ENCODE results near the gene LRRC41. TPM values are rescaled to one million over a fixed set of nuclear protein-coding genes. Genes with fewer than 3 reads are reported as not detected.

LRRC41 gene, protein sequence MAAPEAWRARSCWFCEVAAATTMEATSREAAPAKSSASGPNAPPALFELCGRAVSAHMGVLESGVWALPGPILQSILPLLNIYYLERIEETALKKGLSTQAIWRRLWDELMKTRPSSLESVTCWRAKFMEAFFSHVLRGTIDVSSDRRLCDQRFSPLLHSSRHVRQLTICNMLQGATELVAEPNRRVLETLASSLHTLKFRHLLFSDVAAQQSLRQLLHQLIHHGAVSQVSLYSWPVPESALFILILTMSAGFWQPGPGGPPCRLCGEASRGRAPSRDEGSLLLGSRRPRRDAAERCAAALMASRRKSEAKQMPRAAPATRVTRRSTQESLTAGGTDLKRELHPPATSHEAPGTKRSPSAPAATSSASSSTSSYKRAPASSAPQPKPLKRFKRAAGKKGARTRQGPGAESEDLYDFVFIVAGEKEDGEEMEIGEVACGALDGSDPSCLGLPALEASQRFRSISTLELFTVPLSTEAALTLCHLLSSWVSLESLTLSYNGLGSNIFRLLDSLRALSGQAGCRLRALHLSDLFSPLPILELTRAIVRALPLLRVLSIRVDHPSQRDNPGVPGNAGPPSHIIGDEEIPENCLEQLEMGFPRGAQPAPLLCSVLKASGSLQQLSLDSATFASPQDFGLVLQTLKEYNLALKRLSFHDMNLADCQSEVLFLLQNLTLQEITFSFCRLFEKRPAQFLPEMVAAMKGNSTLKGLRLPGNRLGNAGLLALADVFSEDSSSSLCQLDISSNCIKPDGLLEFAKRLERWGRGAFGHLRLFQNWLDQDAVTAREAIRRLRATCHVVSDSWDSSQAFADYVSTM
- 10 to 100 TPM; 20.9 to 31.3 (median 26.2) TPM for total RNA-seq
- 10 to 100 TPM; 19.8 to 30.3 TPM for polyA plus RNA-seq

DNA sequence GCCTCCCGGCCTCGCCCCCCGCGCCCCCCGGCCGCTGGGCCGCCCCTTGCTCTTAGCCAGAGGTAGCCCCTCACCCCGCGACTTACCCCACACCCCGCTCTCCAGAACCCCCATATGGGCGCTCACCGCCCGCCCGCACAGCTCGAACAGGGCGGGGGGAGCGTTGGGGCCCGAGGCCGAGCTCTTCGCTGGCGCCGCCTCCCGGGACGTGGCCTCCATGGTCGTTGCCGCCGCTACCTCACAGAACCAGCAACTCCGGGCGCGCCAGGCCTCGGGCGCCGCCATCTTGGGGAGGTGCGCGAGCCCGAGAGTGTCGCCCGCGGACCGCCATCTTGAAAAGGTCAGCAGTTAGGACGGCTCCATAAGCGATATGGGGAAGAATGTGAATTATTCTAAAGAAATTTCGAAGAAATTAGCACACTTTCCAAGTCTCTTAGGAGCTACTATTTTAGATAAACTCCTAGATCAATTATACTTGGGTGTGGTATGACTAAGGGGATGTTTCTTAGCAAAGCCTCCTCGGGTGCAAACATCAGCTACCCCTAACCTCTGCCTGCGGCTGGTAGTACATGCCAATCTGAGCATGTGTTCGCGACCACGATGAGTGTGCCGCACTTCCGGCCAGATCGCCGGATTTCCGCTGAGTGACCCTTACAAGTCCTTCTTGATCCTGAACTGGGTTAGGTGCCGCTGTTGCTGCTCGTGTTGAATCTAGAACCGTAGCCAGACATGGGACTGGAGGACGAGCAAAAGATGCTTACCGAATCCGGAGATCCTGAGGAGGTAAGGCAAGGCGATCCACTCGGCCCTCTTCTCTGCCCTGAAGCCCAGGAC lies at the start of gene LRRC41, which contains the start of gene UQCRH:
Gene LRRC41, minus strand, starts transcription at position 579 of the 834 bp plus-strand sequence. Its CDS starts 294 bp downstream, at position 285.
Gene UQCRH, plus strand, starts transcription at position 661 of the 834 bp plus-strand sequence. Its CDS starts 69 bp downstream, at position 730.
- peaks cover 4 to 35% (median 25%) of the 10 kb centered on the region in 3 donors for H3K4me1 ChIP-seq
- peak; percentile 93 to 97 (median 96) for DNase-seq
- peak; percentile 90 to 95 (median 92) for ATAC-seq
- WGBS, 2 donors: 0 to 1% methylated on average over 57 to 61 of the region's 61 CpGs
- intact Hi-C loops (cut with DNase I): no loop called here
- no peaks in the 10 kb centered on the region for H3K36me3 ChIP-seq
- FAIRE-seq: peak; percentile 26
- H3K4me3 ChIP-seq: peak within 1 kb of the TSS; percentile 78 to 97 (median 83)
- TF ChIP-seq, protein P1, sequence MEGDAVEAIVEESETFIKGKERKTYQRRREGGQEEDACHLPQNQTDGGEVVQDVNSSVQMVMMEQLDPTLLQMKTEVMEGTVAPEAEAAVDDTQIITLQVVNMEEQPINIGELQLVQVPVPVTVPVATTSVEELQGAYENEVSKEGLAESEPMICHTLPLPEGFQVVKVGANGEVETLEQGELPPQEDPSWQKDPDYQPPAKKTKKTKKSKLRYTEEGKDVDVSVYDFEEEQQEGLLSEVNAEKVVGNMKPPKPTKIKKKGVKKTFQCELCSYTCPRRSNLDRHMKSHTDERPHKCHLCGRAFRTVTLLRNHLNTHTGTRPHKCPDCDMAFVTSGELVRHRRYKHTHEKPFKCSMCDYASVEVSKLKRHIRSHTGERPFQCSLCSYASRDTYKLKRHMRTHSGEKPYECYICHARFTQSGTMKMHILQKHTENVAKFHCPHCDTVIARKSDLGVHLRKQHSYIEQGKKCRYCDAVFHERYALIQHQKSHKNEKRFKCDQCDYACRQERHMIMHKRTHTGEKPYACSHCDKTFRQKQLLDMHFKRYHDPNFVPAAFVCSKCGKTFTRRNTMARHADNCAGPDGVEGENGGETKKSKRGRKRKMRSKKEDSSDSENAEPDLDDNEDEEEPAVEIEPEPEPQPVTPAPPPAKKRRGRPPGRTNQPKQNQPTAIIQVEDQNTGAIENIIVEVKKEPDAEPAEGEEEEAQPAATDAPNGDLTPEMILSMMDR (IDR thresholded peaks at IDR 0.05): no peak
- no peaks in the 10 kb centered on the region for H3K9me3 ChIP-seq
- H3K27me3 ChIP-seq: no peaks in the 10 kb centered on the region
- H3K27ac ChIP-seq: peak within 1 kb of the TSS; percentile 83 to 97 (median 96)

DNA sequence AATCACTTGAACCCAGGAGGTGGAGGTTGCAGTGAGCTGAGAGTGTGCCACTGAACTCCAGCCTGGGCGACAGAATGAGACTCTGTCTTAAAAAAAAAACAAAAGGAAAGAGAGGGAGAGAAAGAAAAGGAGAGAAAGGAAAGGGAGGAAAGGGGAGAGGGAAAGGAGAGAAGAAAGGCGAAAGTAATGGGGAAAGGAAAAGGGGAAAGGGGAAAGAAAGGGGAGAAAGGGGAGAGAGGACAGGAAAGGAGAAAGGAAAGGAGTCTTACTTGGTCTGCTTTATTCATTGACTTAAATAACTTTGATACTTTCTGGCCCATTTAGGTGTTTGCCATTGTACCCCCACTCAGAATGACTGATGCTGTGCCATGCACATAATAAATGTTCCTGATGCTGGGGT lies 48.9 kb upstream of the LRRC41 start:
- Histone ChIP-seq H3K27me3 (no peaks in the 10 kb centered on the region), H3K27ac (no peak overlapping the region), H3K9me3 (no peaks in the 10 kb centered on the region), H3K4me1 (no peaks in the 10 kb centered on the region), H3K4me3 (no peak overlapping the region), H3K36me3 (peaks cover 10 to 45% (median 18%) of the 10 kb centered on the region in 3 donors)
- FAIRE-seq: no peak
- 82% methylated on average over 2 of the region's 2 CpGs for WGBS, 2 donors
- intact Hi-C loops (cut with DNase I): no loop called here
- DNase-seq: no peak
- ATAC-seq: no peak
- TF ChIP-seq, protein P1 (IDR thresholded peaks at IDR 0.05): no peak

DNA sequence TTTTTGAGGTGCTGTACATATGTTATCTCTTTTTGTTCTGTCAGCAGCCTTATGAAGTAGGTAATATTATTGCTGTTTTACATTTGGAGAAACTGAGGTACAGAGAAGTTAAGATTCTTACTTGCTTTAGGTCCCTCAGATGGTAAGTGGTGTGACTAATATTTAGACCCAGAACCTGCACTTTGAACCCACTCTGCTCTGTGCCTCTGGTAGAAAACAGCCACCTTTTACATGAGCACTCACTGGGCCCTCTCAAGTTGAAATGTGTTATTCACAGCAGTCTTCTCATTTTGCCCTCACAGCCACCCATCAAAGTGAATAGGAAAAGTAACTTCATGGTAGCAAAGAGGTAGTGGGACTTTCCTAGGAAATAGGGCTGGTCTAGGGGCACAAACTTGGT lies 41.9 kb upstream of the LRRC41 start:
- no peak overlapping the region for H3K4me3 ChIP-seq
- H3K9me3 ChIP-seq: no peaks in the 10 kb centered on the region
- DNase-seq: no peak
- FAIRE-seq: no peak
- TF ChIP-seq, protein P1 (IDR thresholded peaks at IDR 0.05): no peak
- H3K27ac ChIP-seq: no peak overlapping the region
- peaks cover 0 to 36% (median 9%) of the 10 kb centered on the region in 3 donors for H3K36me3 ChIP-seq
- H3K4me1 ChIP-seq: peaks cover 0 to 3% (median 0%) of the 10 kb centered on the region in 3 donors
- no peaks in the 10 kb centered on the region for H3K27me3 ChIP-seq
- ATAC-seq: no peak
- intact Hi-C loops (cut with DNase I): loop anchor here in 1 of 3 donors (10.0 kb wide), 1 partner anchor 100 kb away; the partner anchor contains the start of gene RAD54L

DNA sequence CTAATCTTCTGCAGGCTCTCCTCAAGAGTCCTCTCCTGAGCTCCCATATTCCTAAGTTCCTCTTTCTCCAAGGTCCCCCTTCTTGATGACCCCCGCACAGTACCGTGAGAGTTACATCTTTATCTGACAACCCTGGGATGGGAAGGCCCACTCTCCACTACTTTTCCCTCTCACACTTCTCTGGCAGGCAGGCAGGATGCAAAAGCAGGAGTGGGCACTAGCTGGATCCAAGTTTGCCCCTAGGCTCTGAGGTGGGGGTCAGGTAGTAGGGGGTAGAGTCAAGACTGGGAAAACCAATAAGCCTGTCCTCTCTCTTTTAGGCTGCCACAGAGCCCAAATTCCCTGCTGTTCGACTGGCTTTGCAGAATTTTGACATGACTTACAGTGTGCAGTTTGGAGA lies 41.1 kb upstream of the LRRC41 start:
- FAIRE-seq: no peak
- WGBS, 2 donors: 80 to 84% methylated on average over 3 of the region's 3 CpGs
- H3K4me3 ChIP-seq: no peak overlapping the region
- TF ChIP-seq, protein P1 (IDR thresholded peaks at IDR 0.05): no peak
- no peak for DNase-seq
- peaks cover 0 to 29% (median 4%) of the 10 kb centered on the region in 3 donors for H3K36me3 ChIP-seq
- no peak overlapping the region for H3K27ac ChIP-seq
- intact Hi-C loops (cut with DNase I): loop anchor here in 1 of 3 donors (10.0 kb wide), 1 partner anchor 100 kb away; the partner anchor contains the start of gene RAD54L
- H3K27me3 ChIP-seq: no peaks in the 10 kb centered on the region
- peaks cover 0 to 6% (median 0%) of the 10 kb centered on the region in 3 donors for H3K4me1 ChIP-seq
- no peaks in the 10 kb centered on the region for H3K9me3 ChIP-seq
- ATAC-seq: no peak

All from pancreas (tissue), 10 donors.